Osteoblast (primary cell): Measurements from ENCODE around the gene EPB41L3. TPM values are rescaled to one million over a fixed set of nuclear protein-coding genes. Genes with fewer than 3 reads are reported as not detected.

ENCODE experiments used
- DNase-seq: peaks from one replicate; pipeline ENCODE4 v3.0.0; 2011; ENCODE audit warnings: low spot score, mixed read lengths; ENCODE audit not compliant: insufficient read length; ENCODE audit errors: missing footprints
- H2AFZ ChIP-seq: 2 replicates; pipeline ENCODE4 v1.6.0; 2011; ENCODE audit warnings: mild to moderate bottlenecking, low read length
- H3K27ac ChIP-seq: 2 replicates; pipeline ENCODE4 v1.5.1; 2011; ENCODE audit warnings: mild to moderate bottlenecking, low read depth, low read length, moderate library complexity
- H3K27me3 ChIP-seq: 2 replicates; pipeline ENCODE4 v1.6.0; 2012; ENCODE audit warnings: mild to moderate bottlenecking, control low read depth, inconsistent platforms, low read length, moderate library complexity; ENCODE audit not compliant: insufficient read depth
- H3K36me3 ChIP-seq: 2 replicates; pipeline ENCODE4 v1.5.1; 2011; ENCODE audit warnings: mild to moderate bottlenecking, low read length, control low read depth, moderate library complexity; ENCODE audit not compliant: insufficient read depth
- H3K4me1 ChIP-seq: 2 replicates; pipeline ENCODE4 v1.5.1; 2011; ENCODE audit warnings: mild to moderate bottlenecking, low read length, control low read depth, moderate library complexity; ENCODE audit not compliant: insufficient read depth
- H3K4me2 ChIP-seq: 2 replicates; pipeline ENCODE4 v1.6.0; 2011; ENCODE audit warnings: mild to moderate bottlenecking, low read length; ENCODE audit not compliant: insufficient read depth
- H3K4me3 ChIP-seq: fragments of 200-600 bp; sonication (generic); 3 replicates; pipeline ENCODE4 v1.5.1; 2012; ENCODE audit warnings: mild to moderate bottlenecking, low read length, inconsistent platforms; ENCODE audit not compliant: insufficient read depth
- H3K79me2 ChIP-seq: 2 replicates; pipeline ENCODE4 v1.6.0; 2012; ENCODE audit warnings: mild to moderate bottlenecking, low read length, control low read depth, inconsistent platforms; ENCODE audit not compliant: insufficient read depth
- H3K9me3 ChIP-seq: 2 replicates; pipeline ENCODE4 v1.5.1; 2011; ENCODE audit warnings: low read depth, low read length, control low read depth
- H4K20me1 ChIP-seq: 2 replicates; pipeline ENCODE4 v1.6.0; 2012; ENCODE audit warnings: mild to moderate bottlenecking, low read length, control low read depth; ENCODE audit not compliant: insufficient read depth
- CTCF ChIP-seq: IDR thresholded peaks from 2 replicates; pipeline ENCODE4 v1.5.1; 2011; ENCODE audit warnings: mild to moderate bottlenecking, low read depth, low read length, moderate library complexity; ENCODE audit errors: extremely low read depth
- total RNA-seq: library from RNA; depleted of rRNA; stranded (reverse); fragments of >200 nt; gene quantifications from 2 replicates; pipeline ENCODE4 v1.2.3, GENCODE V29; 2012

EPB41L3 gene
- total RNA-seq, 1 donor = 0.72 TPM

- Histone ChIP-seq H4K20me1 (no peaks in the 10 kb centered on the region), H3K4me3 (no peak overlapping the region), H3K79me2 (no peaks in the 10 kb centered on the region), H2AFZ (no peak overlapping the region), H3K36me3 (no peaks in the 10 kb centered on the region), H3K4me1 (no peaks in the 10 kb centered on the region), H3K9me3 (no peaks in the 10 kb centered on the region), H3K4me2 (no peak overlapping the region), H3K27me3 (no peaks in the 10 kb centered on the region), H3K27ac (no peak overlapping the region)
- DNase-seq = no peak
- no peak for TF ChIP-seq CTCF
These were observed 111.8 kb downstream of the EPB41L3 start for GRCh38 chr18:5431836-5432575.

DNA sequence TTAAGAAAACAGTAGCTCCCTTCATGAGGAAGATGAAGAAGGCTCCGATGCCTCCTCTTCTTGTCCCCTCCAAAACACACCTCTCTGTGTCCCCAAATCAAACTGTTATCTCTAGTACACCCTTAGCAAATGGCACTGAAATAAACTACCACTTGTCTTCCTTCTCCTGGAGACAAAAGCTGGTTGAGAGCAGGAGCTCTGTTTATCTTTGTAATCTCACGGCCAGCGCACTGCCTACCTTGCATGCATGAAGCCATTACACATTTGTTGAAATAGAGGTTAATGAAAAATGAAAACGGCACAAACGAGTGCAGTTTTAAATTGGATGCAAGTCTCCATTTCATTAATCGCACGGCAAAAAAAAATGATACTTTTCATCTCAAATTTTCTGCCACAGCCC lies 113.7 kb downstream of the EPB41L3 start:
- Histone ChIP-seq H4K20me1 (no peaks in the 10 kb centered on the region), H3K36me3 (no peaks in the 10 kb centered on the region), H3K79me2 (no peaks in the 10 kb centered on the region), H3K27me3 (no peaks in the 10 kb centered on the region), H3K4me1 (no peaks in the 10 kb centered on the region), H3K4me3 (no peak overlapping the region), H3K27ac (no peak overlapping the region), H3K4me2 (no peak overlapping the region), H2AFZ (no peak overlapping the region), H3K9me3 (no peaks in the 10 kb centered on the region)
- no peak for TF ChIP-seq CTCF
- DNase-seq = no peak

GRCh38 chr18:5429681-5430080 lies 114.1 kb downstream of the EPB41L3 start:
- Histone ChIP-seq H3K79me2 (no peaks in the 10 kb centered on the region), H2AFZ (no peak overlapping the region), H3K4me3 (no peak overlapping the region), H3K36me3 (no peaks in the 10 kb centered on the region), H3K4me1 (no peaks in the 10 kb centered on the region), H3K4me2 (no peak overlapping the region), H4K20me1 (no peaks in the 10 kb centered on the region), H3K27ac (no peak overlapping the region), H3K9me3 (no peaks in the 10 kb centered on the region), H3K27me3 (no peaks in the 10 kb centered on the region)
- DNase-seq = no peak
- TF ChIP-seq CTCF = no peak

DNA sequence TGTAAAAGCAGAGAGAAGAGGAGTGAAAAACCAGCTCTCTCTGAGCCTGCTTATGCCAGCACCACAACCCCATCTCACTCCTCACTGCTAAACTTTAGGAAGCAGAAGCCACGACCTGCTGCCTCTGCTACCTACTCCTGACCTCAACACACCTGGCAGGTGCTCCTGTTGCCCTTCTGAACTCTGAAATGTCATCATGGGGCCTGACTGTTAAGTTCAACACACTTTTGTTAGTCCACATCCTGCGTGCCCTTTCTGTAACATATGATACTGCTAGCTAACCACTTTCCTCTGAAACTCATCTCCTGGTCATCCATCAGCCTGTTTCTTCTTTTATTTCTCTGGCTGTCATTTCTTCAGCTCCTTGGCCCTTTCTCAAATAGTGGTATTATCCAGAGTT lies 118.1 kb downstream of the EPB41L3 start:
- Histone ChIP-seq H3K9me3 (no peaks in the 10 kb centered on the region), H3K4me3 (no peak overlapping the region), H3K4me1 (no peaks in the 10 kb centered on the region), H4K20me1 (no peaks in the 10 kb centered on the region), H3K36me3 (no peaks in the 10 kb centered on the region), H3K27ac (no peak overlapping the region), H3K79me2 (no peaks in the 10 kb centered on the region), H2AFZ (no peak overlapping the region), H3K4me2 (no peak overlapping the region), H3K27me3 (no peaks in the 10 kb centered on the region)
- no peak for TF ChIP-seq CTCF
- DNase-seq = no peak
